HUDEP-2 (cell line): ENCODE measurements around the gene OTUD5.

Source experiments
- DNase-seq, 76 experiments: peaks; one replicate each; lab custom pipeline; 2025; ENCODE audit not compliant: unreplicated experiment in 76 of 76; lab: John Stamatoyannopoulos, UW

Gene OTUD5

DNA sequence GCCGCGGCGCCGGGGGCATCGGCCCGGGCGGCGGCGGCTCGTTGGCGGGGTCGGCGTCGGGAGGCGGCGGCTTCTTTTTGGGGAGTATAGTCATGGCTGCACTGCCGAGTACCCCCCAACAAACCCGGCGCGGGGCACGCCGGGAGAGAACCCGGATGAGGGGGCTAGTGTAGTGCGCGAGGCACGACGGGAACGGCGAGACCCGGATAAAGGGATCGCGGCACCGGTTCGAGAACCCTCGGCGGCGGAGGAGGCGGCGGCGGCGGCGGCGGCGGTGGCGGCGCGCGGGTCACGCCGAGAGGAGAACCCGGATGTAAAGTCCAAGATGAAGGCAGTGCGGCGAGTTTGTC lies at the start of gene OTUD5:
TSS of gene OTUD5 (minus strand) at position 131 of the 350 bp plus-strand sequence. CDS start at position 94, 37 bp downstream.
- DNase-seq, result peak in 26 of 76 experiments; percentile 6 to 57 (median 40)

- DNase-seq, result no peak
These were observed 46.3 kb upstream of the OTUD5 start for GRCh38 chrX:49003696-49004095.

DNA sequence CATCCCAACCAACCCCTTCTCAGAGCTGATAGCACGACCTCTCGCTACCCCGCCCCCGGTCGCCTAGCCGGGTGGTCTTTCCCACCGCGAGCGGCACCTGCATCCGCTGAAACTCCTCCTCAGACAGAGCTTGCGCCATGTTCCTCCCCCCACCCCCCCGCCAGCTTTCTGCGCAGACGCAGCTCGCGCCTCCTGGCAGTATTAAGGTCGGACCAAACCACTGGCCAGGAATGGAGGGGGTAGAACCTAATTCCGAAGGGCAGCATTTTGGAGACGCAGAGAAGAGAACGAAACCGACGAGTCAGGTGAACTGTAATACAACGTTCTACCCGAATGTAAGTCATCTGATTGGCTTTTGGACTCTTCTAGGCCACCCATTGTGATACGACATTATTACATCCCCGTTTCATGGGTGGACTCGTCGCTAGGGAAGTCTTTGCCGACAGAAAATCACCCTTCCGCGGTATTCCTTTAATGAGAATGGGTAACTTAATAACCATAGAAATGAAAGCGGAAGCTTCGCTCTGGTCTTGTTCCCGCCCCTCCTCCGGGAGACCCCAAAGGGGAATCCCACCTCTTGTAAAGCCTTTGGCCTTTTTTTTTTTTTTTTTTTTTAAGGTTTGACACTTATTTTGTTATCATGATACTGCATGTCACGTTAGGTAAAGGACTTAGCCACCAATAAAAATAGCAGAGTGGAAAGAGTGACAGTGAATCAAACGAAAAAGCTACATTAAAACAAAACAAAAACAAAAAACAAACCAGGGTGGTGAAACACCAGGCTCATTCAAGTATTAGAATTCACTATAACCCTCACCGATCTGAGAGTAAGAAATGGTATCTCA lies 44.9 kb upstream of the OTUD5 start, which contains the start of gene GRIPAP1:
TSS of gene GRIPAP1 (minus strand) at position 174 of the 845 bp plus-strand sequence. CDS start at position 139, 35 bp downstream.
- peak in 74 of 76 experiments; percentile 4 to 86 (median 65) for DNase-seq

DNA sequence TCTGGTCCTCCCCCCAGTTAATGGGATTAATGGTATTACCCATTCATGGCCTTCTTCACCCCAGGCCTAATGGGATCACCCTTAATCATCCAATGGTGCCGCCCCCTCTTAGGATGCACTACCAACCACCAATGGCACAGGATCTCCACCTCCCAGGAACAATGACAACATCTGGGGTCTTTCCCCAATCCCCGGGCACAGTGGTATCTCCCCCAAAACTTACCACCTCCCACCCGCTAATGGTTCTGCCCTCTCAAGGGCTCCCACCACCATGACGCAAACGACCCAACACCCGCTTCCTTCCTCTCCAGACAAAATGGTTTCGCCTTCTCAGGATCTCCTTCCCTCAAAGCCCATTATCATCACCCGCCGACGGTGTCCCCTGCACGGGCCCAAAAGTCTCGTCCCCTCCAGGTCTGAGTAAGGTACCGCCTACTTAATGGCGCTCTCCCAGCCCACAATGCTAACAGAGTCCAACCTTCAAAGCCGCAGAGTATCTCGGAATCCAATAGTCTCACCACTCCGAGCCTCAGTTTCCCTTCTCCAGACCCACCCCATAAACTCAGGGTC lies 44.2 kb upstream of the OTUD5 start:
- peak in 6 of 76 experiments; percentile 2 to 31 (median 14) for DNase-seq

GRCh38 chrX:49000636-49001035 lies 43.2 kb upstream of the OTUD5 start:
- DNase-seq, result no peak

DNA sequence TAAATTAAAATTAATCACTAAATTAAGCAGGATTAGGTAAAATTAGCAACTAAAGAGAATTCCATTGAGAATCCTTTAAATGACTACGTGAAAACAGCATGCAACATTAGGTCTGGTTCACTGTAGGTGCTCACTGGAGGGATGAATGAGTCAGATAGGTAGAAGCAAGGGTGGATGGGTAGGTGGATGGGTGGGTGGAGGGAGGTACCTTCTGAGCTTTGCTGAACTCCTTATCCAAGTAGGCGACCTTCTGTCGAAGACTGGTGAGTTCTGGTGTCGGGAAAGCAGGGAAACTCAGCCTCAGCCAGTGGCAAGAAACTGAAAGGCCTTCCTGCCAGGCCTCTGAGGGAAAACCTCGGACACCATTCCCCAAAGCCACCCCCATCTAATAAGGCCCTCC lies 41.6 kb upstream of the OTUD5 start:
- DNase-seq, result no peak

DNA sequence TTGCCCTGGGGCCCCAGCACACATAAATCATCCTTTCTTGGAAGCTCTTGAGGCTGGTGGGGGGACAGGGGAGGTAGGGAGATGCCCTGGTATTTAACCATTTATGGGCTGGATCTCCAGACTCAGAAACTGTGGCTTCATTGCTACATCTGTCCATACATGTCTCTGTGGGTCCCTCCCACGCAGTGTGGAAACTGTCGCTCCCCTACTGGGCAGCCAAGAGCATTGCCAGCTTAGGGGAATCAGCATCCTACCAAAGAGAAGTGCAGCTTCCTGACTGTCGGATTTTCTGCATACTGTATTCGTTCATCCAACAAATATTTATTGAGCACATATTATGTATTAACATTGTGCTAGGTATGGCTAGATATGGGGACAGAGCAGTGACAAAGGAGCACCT lies 41.0 kb upstream of the OTUD5 start:
- peak in 8 of 76 experiments; percentile 0 to 18 (median 4) for DNase-seq

DNA sequence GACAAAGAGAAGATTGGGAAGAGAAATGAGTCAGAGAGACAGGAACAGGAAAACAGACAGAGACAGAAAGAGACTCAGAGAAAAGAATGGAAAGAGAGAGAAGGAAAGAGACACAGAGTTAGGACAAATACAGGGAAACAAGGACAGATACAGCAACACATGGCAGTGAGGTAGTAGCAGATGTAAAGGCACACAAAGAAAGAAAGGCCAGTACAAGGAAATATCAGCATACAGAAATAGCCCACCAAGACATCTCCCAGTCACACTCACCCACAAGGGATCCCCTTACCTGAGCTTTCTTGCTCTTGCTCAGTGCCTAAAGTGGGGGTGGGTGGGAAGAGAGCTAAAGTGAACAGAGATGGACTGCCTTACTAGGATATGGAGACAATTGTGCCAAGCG lies 40.5 kb upstream of the OTUD5 start:
- no peak for DNase-seq

DNA sequence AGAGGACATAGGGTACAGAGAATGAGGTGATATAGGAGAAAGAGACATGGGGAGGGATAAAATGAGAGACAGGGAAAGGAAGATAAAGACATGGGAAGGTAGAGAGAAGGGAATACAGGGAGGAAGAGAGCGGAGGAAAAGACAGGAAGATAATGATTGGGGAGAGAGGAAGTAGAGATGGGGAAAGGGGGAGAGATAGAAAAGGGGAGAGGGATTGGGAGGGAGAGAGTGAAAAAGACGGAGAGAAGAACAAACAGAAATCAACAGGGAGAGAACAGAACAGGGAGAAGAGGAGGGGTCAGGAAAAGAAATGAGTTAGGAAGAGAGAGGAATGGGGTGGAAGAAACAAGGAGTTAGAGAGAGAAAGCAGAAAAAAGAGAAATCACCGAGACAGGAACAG lies 40.0 kb upstream of the OTUD5 start:
- DNase-seq, result no peak

DNA sequence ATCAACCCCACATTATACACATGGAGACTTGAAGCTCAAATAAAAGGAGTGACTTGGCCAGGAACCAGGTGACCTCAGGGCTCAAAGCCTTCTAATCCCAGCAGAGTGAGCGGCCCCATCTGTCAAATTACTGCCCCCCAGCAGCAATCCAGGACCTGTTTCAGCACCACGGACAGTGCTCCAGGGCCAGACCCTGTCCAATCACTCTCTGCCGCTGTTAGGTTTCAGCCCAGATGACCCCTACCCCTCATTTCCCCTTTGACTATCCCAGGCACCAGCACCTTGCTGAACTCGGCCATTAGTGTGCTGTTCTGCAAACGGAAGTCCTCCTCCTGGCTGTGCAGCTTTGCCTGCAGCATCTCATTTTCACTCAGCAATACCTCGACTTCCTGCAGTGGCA lies 39.6 kb upstream of the OTUD5 start:
- peak in 1 of 76 experiments; percentile 1 for DNase-seq

GRCh38 chrX:48992341-48992740 lies 34.9 kb upstream of the OTUD5 start:
- DNase-seq, result no peak

DNA sequence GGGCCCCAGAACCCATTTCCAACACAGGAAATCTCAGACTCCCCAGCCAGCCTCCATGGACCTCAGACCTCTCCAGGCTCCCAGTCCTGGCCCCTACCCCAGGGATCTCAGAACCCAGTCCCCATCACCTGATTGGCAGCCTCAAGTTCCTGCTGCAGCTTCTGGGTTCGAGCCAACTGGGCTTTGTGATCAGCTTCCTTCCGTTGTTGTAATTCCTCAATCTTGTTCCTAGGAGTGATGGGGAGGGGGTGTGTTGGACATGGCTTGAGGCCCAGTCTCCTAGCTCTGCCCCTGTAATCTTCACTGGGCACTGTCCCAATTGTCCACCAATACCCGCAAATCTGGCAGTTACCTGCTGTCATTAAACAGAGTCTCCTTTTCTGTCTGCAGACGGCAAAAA lies 32.1 kb upstream of the OTUD5 start:
- DNase-seq, result no peak

- no peak for DNase-seq
These were observed 26.5 kb upstream of the OTUD5 start for GRCh38 chrX:48983896-48984295.

DNA sequence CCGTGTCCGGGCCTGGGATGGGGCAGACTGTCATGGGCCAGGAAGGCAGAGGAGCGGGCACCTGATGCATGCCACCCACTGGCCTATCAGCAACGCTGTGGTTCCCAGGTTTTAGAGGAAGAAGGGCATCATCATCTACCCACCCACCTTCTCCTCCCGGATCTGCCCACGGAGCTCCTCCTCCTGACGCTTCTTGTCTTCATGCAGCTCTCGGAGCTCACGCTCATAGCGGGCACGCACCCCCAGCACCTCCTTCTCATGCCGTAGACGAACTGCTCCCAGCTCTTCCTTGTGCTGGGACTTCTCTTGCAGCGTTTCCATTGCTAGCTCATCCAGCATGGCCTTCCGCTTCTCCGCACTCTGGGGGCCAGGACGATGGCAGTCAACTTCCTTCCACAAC lies 25.7 kb upstream of the OTUD5 start:
- DNase-seq, result no peak

DNA sequence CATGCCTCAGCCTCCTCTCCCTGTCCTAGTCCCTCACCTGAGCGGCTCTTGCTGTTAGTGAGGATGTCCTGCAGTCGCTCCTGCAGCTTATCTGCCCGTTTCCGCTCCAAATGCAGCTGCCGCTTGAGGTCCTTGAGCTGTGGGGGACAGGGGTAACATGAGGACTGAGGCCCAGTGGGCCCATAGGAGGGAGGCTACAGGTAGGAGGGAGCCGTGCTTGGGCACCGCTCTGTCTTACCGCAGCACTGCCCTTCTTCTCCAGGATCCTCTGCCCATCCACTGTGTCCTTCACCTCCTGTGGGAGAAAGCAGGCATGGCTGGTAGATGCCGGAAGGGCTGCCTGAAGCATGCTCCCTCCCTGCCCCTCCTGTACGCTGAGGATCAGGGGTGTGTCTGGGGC lies 23.8 kb upstream of the OTUD5 start:
- no peak for DNase-seq

DNA sequence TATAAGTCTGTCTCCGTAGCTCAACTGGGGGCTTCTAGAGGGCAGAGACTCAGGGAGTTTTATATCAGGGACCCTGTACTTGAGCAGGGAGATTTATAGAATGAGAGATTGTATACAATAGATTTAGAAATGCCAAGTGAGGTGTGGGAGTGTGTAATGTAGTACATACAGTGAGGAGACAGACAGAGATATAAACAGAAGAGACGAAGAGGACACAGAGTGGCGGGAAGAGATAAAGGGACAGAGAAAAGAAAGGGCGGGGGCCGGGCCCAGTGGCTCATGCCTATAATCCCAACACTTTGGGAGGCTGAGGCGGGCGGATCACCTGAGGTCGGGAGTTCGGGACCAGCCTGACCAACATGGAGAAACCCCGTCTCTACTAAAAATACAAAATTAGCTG lies 22.9 kb upstream of the OTUD5 start:
- peak in 9 of 76 experiments; percentile 1 to 37 (median 8) for DNase-seq

GRCh38 chrX:48978226-48978625 lies 20.8 kb upstream of the OTUD5 start:
- DNase-seq, result no peak

DNA sequence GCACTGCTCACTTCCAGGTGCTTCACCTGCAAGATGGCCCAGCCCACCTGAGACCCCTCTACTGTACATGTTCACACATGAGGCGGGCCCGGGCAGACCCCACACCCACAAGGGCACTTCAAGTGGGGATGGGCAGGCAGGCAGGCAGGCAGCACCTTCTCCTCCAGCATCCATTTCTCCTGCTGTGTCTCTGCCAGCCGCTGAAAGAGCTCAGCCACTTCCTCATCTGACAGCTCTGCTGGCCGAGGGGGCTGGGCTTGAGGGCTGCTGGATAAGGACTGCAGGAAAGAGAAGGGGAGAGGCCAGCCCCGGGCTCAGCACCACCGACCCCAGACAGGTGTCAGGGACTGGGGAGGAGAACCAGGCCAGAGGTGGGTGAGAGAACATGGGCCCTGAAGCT lies 18.7 kb upstream of the OTUD5 start:
- DNase-seq, result no peak

DNA sequence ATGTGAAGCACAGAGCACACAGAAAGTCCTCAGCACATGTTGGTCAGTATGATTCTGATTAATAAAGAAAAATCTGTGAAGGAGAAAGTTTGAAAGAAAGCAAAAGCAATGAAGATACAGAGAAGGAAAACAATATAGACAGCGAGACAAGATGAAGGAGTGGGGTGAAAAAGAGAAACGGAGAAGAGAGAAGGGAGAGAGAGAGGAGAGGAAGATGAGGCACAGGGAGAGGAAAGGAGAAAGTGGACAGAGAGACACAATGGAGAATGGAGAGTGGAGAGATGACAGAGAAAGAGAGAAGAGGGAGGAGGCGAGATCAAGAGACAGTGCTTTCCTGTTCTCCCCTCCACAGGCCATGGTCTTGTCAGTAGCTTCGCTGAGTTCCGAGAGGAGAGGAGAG lies 18.1 kb upstream of the OTUD5 start:
- no peak for DNase-seq

- DNase-seq, result no peak
These were observed 17.6 kb upstream of the OTUD5 start for GRCh38 chrX:48975041-48975440.

- no peak for DNase-seq
These were observed 17.2 kb upstream of the OTUD5 start for GRCh38 chrX:48974574-48974973.

- DNase-seq, result no peak
These were observed 16.6 kb upstream of the OTUD5 start for GRCh38 chrX:48974033-48974432.
